GM23338 (cell line): ENCODE results near the gene UNC45B. TPM values are rescaled to one million over a fixed set of nuclear protein-coding genes. Genes with fewer than 3 reads are reported as not detected.

ENCODE experiments used
- ATAC-seq: fragments of 200-7000 bp; cut with Tn5 transposase; 3 replicates; pipeline ENCODE4 v1.9.1; 2020
- DNase-seq: peaks from one replicate; pipeline ENCODE4 v3.0.0-alpha.2; 2015; ENCODE audit warnings: low spot score
- H2AFZ ChIP-seq: fragments of 200-600 bp; sonication (generic); 2 replicates; pipeline ENCODE4 v1.8.0; 2016; ENCODE audit warnings: antibody characterized with exemption, mild to moderate bottlenecking, moderate library complexity
- H3F3A ChIP-seq: fragments of 200-600 bp; sonication (generic); replicated peaks from 2 replicates; pipeline ENCODE4 v1.8.0; 2017; ENCODE audit warnings: antibody characterized with exemption, mixed run types, low read depth
- H3K27ac ChIP-seq: fragments of 200-600 bp; sonication (generic); 2 replicates; pipeline ENCODE4 v1.6.1; 2016; ENCODE audit warnings: low read depth
- H3K27me3 ChIP-seq: fragments of 200-600 bp; sonication (generic); 2 replicates; pipeline ENCODE4 v1.8.0; 2016; ENCODE audit warnings: mild to moderate bottlenecking, mixed run types, moderate library complexity; ENCODE audit not compliant: insufficient read depth
- H3K36me3 ChIP-seq: fragments of 200-600 bp; sonication (generic); 2 replicates; pipeline ENCODE4 v1.8.0; 2016; ENCODE audit warnings: mild to moderate bottlenecking; ENCODE audit not compliant: insufficient read depth
- H3K4me1 ChIP-seq: fragments of 200-600 bp; sonication (generic); 2 replicates; pipeline ENCODE4 v1.8.0; 2016; ENCODE audit warnings: mild to moderate bottlenecking, moderate library complexity; ENCODE audit not compliant: insufficient read depth
- H3K4me2 ChIP-seq: fragments of 200-600 bp; sonication (generic); 2 replicates; pipeline ENCODE4 v1.7.1; 2017; ENCODE audit warnings: mixed run types
- H3K4me3 ChIP-seq: fragments of 200-600 bp; sonication (generic); 2 replicates; pipeline ENCODE4 v1.6.1; 2016; ENCODE audit warnings: mixed run types
- H3K79me2 ChIP-seq: fragments of 200-600 bp; sonication (generic); replicated peaks from 2 replicates; pipeline ENCODE4 v1.8.0; 2017; ENCODE audit warnings: mild to moderate bottlenecking; ENCODE audit not compliant: insufficient read depth
- H3K9me2 ChIP-seq: fragments of 200-600 bp; sonication (generic); 2 replicates; pipeline ENCODE4 v1.8.0; 2017; ENCODE audit not compliant: insufficient read depth
- H4K20me1 ChIP-seq: fragments of 200-600 bp; sonication (generic); replicated peaks from 2 replicates; pipeline ENCODE4 v1.8.0; 2017; ENCODE audit warnings: mild to moderate bottlenecking; ENCODE audit not compliant: insufficient read depth
- H3K27ac Mint-ChIP-seq: 2 replicates; pipeline ENCODE4 v1.8.0; 2020; ENCODE audit warnings: inconsistent platforms, mild to moderate bottlenecking, moderate library complexity, mixed read lengths
- H3K27me3 Mint-ChIP-seq: 3 replicates; pipeline ENCODE4 v1.8.0; 2022; ENCODE audit warnings: low read depth, mild to moderate bottlenecking, moderate library complexity, mixed read lengths, inconsistent platforms; ENCODE audit not compliant: insufficient read depth, poor library complexity
- H3K36me3 Mint-ChIP-seq: 3 replicates; pipeline ENCODE4 v1.8.0; 2021; ENCODE audit warnings: low read depth, mild to moderate bottlenecking, inconsistent platforms, moderate library complexity, mixed read lengths
- H3K4me1 Mint-ChIP-seq: 3 replicates; pipeline ENCODE4 v1.8.0; 2020; ENCODE audit warnings: mild to moderate bottlenecking, inconsistent platforms, mixed read lengths
- H3K4me3 Mint-ChIP-seq: 3 replicates; pipeline ENCODE4 v1.8.0; 2021; ENCODE audit warnings: moderate library complexity, mild to moderate bottlenecking, inconsistent platforms, mixed read lengths
- H3K9me3 Mint-ChIP-seq: 3 replicates; pipeline ENCODE4 v1.8.0; 2020; ENCODE audit warnings: moderate library complexity, mild to moderate bottlenecking, inconsistent platforms, mixed read lengths
- CTCF ChIP-seq, 2 experiments: fragments of 200-600 bp in 1 of 2; sonication (generic) in 1 of 2; conservative IDR thresholded peaks; 2 replicates each; pipeline versions ENCODE4 v1.5.1 to v1.6.1; 2016 to 2017; ENCODE audit warnings: antibody characterized with exemption in 2 of 2, low read depth in 2 of 2, mild to moderate bottlenecking in 2 of 2, moderate library complexity in 1 of 2
- ETS1 ChIP-seq: IDR thresholded peaks from 2 replicates; pipeline ENCODE4 v1.6.1; 2016; ENCODE audit warnings: antibody characterized with exemption
- EZH2phosphoT487 ChIP-seq: fragments of 200-600 bp; sonication (generic); IDR thresholded peaks from one replicate; pipeline ENCODE4 v1.8.1; 2018; ENCODE audit warnings: antibody characterized with exemption; ENCODE audit not compliant: unreplicated experiment
- JUNB ChIP-seq: IDR thresholded peaks from one replicate; pipeline ENCODE4 v1.6.1; 2016; ENCODE audit warnings: antibody characterized with exemption; ENCODE audit not compliant: unreplicated experiment
- NANOG ChIP-seq: IDR thresholded peaks from 2 replicates; pipeline ENCODE4 v1.6.1; 2016; ENCODE audit warnings: antibody characterized with exemption, borderline replicate concordance
- REST ChIP-seq: IDR thresholded peaks from one replicate; pipeline ENCODE4 v1.6.1; 2018; ENCODE audit warnings: antibody characterized with exemption; ENCODE audit not compliant: unreplicated experiment
- STAT1 ChIP-seq: IDR thresholded peaks from one replicate; pipeline ENCODE4 v1.6.1; 2016; ENCODE audit warnings: antibody characterized with exemption; ENCODE audit not compliant: unreplicated experiment
- ZNF114 ChIP-seq: fragments of 250-450 bp; sonication (Bioruptor Pico); IDR thresholded peaks from 2 replicates; pipeline ENCODE4 v1.5.0; 2020; ENCODE audit warnings: mild to moderate bottlenecking, moderate library complexity
- ZNF331 ChIP-seq: fragments of 250-450 bp; sonication (Bioruptor Pico); IDR thresholded peaks from 2 replicates; pipeline ENCODE4 v1.5.0; 2020; ENCODE audit warnings: low read depth, mild to moderate bottlenecking, moderate library complexity
- ZNF462 ChIP-seq: fragments of 250-450 bp; sonication (Bioruptor Pico); IDR thresholded peaks from 2 replicates; pipeline ENCODE4 v1.5.0; 2020; ENCODE audit warnings: mild to moderate bottlenecking, moderate library complexity
- polyA plus RNA-seq: library from polyadenylated mRNA; unstranded; fragments of >200 nt; fragmentation: Nextera tagmentation; extraction: Ambion mirVana; gene quantifications from 2 replicates; pipeline ENCODE4 v1.2.1, GENCODE V29; 2016
- total RNA-seq: library from RNA; depleted of rRNA; stranded (reverse); fragments of >200 nt; shearing (Covaris generic); gene quantifications from 2 replicates; pipeline ENCODE4 v1.2.3, GENCODE V29; 2014

The UNC45B gene
- total and polyA plus RNA-seq, 2 experiments from 2014 or later = 0.03 TPM; not detected in 1

- Histone ChIP-seq H3K4me1 (no peaks in the 10 kb centered on the region), H3F3A (no peaks in the 10 kb centered on the region), H3K36me3 (no peaks in the 10 kb centered on the region), H2AFZ (no peak overlapping the region; the same call in 1 of the 2 replicates), H3K27ac (no peak overlapping the region), H3K9me2 (no peaks in the 10 kb centered on the region), H4K20me1 (no peaks in the 10 kb centered on the region), H3K4me3 (no peak overlapping the region), H3K79me2 (no peaks in the 10 kb centered on the region), H3K4me2 (no peak overlapping the region), H3K27me3 (no peaks in the 10 kb centered on the region)
- Mint-ChIP-seq H3K4me3 (no peak overlapping the region), H3K36me3 (no peaks in the 10 kb centered on the region), H3K27me3 (peaks cover 15% of the 10 kb centered on the region), H3K27ac (no peak overlapping the region), H3K4me1 (no peaks in the 10 kb centered on the region), H3K9me3 (no peaks in the 10 kb centered on the region; the same call in 2 of the 3 replicates)
- DNase-seq = no peak
- TF ChIP-seq ZNF114 (no peak), NANOG (no peak), ZNF331 (no peak), CTCF (conservative IDR thresholded peaks at IDR 0.05; ENCODE audit: low read depth in 2 of 2) (no peak), ZNF462 (no peak), STAT1 (no peak), JUNB (no peak), REST (no peak), EZH2phosphoT487 (no peak), ETS1 (no peak)
- no peak for ATAC-seq
These were observed 22.3 kb downstream of the UNC45B start for GRCh38 chr17:35169835-35170363.
